ENCODE measurements around the gene SSBP4.

- peak; percentile 66 to 83 (median 72) for TF ChIP-seq CTCF (IDR thresholded peaks at IDR 0.05)
- no peak for TF ChIP-seq POLR2A (IDR thresholded peaks at IDR 0.05)
These were observed 50.1 kb downstream of the SSBP4 start for GRCh38 chr19:18469069-18469846.
